ENCODE measurements around the gene QDPR.
"Not testable (repeated sequence)": the region's sequence is repeated elsewhere in the genome, so short reads cannot be mapped to it uniquely, and the experiment has no call there.

The QDPR gene

DNA sequence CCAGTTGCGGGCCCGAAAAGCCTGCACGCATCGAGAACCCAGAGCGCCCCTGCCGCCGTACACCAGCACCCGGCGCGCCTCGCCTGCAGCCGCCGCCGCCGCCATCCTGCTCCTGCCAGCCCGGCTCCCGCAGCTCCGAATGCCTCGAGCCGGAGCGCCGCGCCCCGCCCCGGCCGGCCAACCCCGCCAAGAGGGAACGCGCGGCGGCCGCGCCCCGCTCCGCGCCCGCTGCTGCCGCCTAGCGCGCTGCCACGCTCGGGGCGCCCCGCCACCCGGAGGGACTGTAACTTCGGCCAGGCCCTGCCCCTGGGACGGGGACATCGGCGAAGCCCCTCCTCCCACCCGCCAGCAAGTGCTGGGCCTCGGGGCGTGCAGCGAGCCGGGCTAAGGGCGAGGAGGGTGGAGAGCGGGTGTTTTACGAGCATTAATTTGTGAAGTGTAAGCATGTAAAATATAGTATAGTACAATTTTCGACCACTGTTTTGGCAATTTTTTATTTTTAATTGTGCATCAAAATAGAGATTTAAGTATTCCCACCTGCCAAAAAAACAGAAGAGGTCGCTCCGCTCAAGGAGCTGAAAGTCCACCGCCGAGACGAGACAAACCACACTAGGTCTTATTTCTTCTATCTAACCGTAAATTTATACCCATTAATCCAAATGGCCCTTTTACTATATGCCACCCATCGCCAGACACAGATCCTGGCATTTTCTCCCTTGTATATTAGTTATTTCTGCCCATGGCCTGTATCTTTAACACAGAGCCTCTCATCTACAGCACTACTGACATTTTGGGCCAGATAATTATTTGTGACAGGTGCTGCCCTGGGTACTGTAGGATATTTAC lies at the start of gene QDPR:
Gene QDPR (minus strand): TSS at position 141 of the 846 bp plus-strand sequence. CDS start 36 bp downstream, at position 105.
- DNase-seq (ENCODE audit: low spot score) = peak; percentile 52

DNA sequence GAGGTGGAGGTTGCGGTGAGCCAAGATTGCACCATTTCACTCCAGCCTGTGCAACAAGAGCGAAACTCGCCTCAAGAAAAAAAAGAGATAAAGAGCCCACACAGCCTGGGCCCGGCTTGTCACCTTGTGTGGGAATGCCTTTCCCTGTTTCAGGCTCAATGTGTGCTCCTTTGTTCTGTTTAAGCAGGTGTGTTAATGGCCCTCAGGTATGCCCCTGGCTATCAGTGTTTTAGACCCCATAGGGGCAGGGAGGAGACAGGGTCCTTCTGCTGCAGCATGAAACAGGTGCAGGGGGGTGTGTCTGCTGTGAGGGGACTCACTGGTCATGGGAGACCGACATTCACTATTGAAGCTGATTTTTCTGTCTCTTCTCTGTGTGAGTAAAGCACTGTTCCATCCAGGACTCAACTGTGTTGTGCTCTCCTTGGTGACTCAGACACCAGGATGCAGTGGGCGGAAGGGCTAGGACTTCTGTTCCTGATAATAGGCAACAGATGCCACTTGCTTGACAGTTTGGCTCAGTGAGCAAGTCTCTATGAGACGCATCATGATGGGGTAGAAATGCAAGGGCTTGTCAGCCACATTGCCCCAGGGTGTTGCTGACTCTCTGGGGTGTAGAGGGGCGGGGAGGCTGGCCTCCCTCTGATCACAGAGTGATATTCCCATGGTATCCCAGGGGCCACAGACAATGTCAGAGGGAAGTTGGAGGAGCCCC lies 49.5 kb upstream of the QDPR start:
- no peak for DNase-seq (ENCODE audit: low spot score)
- FAIRE-seq = no peak

More for the DNA sequence above, at the start of gene QDPR:
- no peak for FAIRE-seq

DNA sequence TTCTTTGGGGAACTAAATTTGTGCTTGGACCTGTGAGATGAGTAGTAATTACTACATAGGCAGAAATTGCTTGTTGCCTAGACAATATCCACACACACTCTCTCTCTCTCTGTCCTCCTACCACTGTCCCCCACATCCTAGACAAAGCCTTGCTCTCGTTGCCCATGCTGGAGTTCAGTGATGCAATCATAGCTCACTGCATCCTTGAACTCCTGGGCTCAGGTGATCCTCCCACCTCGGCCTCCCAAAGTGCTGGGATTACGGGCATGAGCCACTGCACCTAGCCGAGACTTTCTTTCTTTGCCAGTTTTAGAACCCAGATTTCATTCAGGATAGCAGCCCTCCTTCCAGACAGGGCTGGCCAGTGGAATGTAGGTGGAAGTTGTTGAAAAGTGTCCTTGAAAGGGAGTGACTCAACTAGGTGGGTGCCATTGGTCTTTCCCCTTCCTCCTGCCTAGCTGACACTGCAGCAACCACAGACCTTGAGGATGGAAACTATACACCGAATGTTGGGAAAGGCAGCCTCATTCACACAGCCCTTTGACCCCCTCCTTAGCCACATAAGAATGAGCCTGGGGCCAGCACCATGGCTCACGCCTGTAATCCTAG lies 48.3 kb upstream of the QDPR start:
- DNase-seq (ENCODE audit: low spot score) (no peak), FAIRE-seq (no peak)

DNA sequence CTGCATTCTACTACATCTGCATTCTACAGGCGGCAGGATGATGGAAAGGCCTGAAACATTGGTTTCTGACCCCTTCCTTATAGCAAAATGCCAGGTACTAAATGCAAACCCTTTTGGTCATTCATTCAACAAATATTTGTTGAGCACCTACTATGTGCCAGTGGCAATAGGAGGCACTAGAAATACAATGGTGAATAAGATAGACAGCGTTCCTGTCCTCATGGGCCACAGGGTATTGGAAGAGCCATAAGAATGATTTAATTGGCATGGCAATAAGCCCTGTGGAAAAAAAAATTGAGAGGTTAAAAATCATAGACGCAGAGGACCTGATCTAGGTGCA lies 47.8 kb upstream of the QDPR start:
- FAIRE-seq (no peak), DNase-seq (ENCODE audit: low spot score) (no peak)

DNA sequence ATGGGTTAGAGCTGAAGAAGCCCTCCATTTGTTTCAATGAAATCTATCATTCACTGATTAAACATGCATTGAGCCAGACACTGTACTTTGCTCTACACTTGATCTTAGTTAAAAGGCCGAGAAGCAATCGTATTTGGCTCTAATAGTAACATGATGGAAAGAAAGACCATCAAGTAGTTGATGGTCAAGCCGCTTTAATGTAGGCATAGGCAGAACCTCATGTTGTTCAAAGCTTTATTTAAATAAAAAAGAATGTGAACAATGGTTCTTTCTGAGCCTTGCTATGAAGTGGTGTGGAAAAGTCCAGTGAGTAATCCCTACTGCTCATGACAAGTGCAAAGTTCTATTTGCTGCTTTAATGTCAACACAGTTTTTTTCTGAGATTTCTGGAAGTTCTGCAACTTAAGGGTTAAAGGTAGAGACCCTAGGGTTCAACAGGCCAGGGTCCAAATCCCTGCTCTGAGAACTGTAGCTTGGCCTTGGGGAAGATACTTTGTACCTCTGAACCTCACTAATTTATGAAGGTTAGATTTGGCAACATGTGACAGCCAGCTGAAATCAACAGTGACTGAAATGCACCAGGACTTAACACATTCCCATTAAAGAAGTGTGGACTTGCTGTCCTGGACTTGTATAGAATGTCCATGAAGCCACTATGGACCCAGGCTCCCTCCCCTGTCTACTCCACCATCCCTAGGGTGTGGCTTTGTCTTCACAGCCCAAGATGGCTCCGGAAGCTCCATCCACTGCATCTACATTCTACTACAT lies 47.2 kb upstream of the QDPR start:
- FAIRE-seq (no peak), DNase-seq (ENCODE audit: low spot score) (no peak)

DNA sequence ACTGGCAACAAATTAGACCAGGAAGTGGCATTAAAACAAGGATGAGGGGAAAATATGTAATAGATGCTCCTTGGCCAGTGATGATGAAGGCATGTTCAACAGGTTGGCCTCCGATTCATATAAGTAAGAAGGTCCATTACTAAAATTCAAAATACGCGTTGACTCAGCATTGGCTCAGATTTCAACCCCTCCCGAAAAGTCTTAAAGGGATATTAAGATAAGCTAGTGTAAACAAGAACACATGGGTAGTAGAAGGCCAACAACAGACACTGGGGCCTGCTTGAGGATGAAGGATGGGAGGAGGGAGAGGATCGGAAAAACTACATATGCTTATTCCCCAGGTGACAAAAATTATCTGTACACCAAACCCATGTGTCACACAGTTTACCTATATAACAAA lies 46.0 kb upstream of the QDPR start:
- no peak for DNase-seq (ENCODE audit: low spot score)
- FAIRE-seq = no peak

DNA sequence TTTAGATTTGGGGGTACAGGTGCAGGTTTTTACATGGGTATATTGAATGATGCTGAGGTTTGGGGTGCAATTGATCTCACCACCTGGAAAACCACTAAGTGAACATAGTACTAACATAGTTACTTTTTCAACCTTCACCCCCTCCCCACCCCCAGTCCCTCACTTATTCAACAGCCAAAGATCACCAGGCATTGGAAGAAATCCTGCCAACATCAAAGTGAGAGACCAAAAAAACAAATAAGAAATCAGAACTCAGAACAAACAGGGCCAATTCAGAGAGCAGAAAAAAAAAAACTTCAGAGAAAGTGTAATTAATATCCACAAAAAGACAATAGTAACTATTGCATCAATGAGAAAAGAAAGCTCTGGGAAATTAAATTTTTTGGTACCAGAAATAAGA lies 44.6 kb upstream of the QDPR start:
- FAIRE-seq (no peak), DNase-seq (ENCODE audit: low spot score) (no peak)

DNA sequence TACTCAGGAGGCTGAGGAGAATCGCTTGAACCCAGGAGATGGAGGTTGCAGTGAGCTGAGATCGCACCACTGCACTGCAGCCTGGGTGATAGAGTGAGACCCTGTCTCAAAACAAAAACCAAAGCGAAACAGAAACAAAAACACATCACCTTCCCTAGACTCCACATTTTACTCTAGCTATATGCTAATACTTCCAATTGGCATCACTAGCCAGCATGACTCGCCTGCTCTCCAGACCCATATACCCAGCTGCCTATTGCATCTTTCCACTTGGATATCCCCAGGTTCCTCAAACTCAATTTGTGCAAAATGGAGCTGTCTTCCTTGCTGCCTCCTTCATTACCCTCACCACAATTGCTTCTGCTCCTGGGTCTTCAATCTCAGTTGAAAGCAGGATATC lies 42.7 kb upstream of the QDPR start:
- FAIRE-seq = no peak
- no peak for DNase-seq (ENCODE audit: low spot score)

DNA sequence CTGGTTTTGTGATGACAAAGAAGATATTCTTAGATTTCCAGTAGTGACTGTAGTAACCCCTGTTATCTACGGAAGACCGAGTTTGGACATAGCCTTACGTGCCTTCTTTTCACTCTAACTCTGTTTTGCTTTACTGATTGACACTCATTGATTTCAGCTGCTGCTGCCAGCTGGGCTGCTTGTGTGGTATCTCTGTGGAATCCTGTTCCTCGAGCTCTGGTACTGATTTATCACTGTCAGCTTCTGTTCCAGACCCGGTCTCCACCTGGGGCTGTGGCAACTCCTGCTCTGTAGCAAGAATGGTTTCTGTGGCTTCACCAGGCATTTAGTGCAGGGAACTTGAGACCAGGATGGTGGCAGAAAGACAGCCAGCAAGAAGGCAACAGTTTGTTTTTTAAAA lies 40.5 kb upstream of the QDPR start:
- FAIRE-seq (no peak), DNase-seq (ENCODE audit: low spot score) (no peak)

DNA sequence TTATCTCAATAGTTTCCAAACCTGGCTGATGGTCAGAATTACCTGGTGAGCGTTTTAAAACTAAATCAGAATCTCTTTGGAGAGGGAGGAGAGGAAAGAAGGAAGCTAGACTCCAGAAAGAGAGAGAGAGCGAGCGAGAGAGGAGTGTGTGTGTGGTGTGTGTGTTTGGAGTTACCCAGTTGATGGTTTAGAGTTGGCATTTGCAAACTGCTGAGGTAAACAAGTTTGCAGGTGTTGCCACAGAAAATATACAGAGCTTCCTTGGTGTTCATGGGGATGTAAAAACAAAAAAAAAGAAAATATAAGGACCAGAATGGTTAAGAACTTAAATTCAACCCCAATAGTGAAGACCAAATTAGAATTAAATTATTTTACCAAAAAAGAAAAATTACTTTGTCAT lies 38.7 kb upstream of the QDPR start:
- FAIRE-seq (no peak), DNase-seq (ENCODE audit: low spot score) (no peak)

DNA sequence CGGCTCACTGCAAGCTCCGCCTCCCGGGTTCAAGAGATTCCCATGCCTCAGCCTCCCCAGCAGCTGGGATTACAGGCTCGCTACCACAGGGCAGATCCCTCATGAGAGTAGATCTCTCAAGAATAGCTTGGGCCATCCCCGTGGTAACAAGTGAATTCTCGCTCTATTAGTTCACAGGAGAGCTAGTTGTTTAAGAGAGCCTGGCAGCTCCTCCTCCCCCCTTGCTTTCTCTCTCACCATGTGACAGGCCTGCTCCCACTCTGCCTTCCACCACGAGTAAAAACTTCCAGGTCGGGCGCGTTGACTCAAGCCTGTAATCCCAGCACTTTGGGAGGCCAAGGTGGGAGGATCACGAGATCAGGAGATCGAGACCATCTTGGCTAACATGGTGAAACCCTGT lies 34.8 kb upstream of the QDPR start:
- no peak for DNase-seq (ENCODE audit: low spot score)
- FAIRE-seq = no peak

DNA sequence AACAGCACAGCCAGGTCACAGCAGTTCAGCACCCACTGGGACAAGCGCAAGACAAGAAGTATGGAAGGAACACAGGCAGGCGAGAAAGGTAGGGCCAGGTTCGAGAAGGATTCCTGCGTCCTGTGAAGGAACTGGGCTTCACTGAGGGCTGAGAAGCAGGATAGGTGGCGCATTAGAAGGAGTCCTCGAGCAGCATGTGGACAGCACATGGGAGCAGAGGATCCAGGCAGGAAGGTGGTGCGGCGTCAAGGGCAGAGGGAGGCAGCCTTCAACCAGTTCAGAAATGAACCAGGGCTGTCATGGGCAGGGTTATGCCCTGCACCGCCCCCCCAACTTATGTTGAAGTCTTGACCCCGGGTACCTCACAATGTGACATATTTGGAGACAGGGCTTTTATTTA lies 34.3 kb upstream of the QDPR start:
- no peak for FAIRE-seq
- DNase-seq (ENCODE audit: low spot score) = no peak

DNA sequence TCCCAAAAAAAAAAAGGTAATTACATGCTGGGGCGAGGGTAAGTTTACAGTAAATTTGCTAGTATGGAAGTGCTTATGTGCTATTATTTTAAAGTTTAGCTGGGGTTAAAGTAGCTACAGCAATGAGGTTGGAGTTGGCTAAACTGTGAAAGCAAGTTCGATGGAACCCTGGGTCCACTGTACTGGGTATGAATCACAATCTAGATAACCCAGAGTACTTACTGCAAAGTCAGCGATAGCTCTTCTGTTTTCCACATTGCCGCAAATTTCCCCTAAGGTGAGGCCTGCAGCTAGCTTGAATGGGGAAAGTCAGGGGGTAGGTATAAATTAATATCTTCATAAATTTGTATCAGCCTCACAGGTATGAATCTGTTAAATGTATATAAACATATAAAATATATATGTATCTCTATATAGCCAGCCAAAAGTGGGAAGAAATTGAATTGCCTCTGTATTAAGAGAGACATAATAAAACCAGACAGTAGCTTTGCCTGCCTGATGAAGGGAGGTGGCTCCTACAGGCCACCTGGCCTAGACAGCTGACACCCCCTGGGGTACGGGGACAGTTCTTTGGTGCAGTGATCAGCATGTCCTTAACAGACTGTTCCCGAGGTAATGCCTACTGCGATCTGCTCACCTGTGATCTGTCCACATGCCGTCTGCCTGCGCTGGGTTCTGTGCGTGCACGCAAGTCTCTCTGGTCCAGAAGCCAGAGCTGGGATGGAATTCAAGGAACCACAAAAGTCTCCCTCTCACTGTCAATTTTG lies 33.7 kb upstream of the QDPR start:
- DNase-seq (ENCODE audit: low spot score) (no peak), FAIRE-seq (no peak)

DNA sequence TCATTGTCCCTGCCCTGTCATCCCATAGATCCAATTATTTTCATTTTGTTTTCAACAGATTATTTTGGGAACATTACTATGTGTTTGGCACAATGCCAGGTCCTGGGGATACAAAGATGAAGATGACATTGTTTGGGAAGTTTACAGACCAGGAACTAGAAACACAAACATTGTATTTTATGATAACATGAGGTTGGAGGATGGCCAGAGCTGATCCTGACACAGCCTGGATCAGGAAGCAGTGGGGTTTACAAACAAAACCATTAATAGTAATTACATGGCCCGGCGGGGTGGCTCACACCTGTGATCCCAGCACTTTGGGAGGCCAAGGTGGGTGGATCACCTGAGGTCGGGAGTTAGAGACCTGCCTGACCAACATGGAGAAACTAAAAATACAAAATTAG lies 32.9 kb upstream of the QDPR start:
- FAIRE-seq (no peak), DNase-seq (ENCODE audit: low spot score) (no peak)

DNA sequence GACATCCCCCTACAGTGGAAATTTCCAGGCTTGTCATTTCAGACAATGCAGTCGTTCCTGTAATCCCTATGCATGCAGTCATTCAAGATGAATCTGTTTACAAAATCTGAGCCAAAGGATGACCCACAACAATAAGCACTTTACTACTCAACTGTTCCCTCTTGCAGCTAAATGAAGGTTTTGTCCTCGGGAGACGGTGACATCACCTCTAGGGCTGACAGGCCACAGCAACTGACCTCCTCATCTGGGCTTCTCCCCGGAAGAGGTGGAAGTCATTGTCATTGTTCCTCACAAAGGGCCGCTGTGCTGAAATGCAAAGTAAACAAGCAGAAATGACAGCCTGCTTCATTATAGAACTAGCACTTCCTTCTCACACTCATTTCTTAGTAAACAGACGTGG lies 32.3 kb upstream of the QDPR start:
- FAIRE-seq (no peak), DNase-seq (ENCODE audit: low spot score) (no peak)

DNA sequence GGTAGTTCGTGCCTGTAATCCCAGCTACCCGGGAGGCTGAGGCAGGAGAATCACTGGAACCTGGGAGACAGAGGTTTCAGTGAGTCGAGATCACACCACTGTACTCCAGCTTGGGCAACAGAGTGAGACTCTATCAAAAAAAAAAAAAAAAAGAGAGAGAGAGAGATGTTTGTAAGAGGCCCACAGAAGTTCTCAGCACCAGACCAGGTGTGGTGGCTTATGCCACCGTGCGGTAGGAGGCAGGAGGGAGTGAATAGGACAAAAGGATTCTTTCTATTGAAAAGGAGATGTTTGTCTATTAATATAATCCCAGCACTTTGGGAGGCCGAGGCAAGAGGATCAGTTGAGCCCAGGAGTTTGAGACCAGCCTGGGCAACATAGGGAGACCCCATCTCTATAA lies 25.2 kb upstream of the QDPR start:
- not testable (repeated sequence) for DNase-seq (ENCODE audit: low spot score); FAIRE-seq

DNA sequence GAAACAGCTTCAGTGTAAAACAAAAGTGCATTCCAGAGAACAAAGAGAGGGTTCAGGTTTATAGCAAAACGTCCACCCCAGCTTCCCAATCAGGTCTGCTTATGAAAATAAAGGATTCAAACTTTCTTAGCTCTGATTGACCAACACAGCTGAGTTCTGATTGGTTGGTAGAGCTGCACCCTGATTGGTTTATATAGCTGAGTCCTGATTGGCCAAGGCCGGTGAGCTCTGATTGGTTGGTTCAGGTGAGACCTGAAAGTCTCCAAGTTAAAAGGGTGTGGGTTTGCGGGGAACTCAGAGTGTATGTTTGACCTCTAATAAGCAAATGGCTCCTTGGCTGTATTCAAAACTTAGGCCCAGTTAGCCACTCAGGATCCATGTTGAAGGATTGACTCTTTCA lies 24.0 kb upstream of the QDPR start:
- no peak for FAIRE-seq
- no peak for DNase-seq (ENCODE audit: low spot score)

DNA sequence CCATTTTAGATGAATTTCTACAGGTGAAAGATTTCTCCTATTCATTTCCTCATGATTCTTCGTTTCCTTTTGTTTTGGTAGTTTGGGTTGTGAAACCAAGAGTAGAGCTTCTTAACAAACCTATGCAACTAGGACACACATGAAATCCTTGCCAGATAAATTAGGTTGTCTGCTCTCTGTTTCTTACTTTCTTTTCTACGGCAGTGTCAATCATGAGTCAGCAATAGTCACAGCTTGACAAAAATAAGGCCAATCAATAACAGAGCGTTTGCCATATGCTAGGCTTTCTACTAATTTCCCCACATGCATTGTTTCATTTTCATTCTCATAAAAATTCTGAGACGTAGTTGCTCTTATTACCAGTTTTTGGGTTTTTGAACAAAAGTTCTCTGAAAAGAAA lies 23.4 kb upstream of the QDPR start:
- FAIRE-seq (no peak), DNase-seq (ENCODE audit: low spot score) (no peak)

DNA sequence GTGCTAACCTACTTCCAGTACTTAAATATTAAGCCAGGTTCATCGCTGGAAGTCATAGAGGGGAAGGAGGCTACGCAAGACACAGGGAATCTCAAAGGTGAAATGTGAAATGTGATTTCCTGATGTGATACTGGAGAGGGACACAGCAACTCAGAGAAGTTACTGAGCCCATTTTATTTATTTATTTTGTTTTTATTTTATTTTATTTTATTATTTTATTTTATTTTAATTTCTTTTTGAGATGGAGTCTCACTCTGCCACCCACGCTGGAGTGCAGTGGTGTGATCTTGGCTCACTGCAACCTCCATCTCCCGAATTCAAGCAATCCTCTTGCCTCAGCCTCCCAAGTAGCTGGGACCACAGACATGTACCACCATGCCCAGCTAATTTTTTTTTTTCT lies 22.8 kb upstream of the QDPR start:
- FAIRE-seq (no peak), DNase-seq (ENCODE audit: low spot score) (no peak)

DNA sequence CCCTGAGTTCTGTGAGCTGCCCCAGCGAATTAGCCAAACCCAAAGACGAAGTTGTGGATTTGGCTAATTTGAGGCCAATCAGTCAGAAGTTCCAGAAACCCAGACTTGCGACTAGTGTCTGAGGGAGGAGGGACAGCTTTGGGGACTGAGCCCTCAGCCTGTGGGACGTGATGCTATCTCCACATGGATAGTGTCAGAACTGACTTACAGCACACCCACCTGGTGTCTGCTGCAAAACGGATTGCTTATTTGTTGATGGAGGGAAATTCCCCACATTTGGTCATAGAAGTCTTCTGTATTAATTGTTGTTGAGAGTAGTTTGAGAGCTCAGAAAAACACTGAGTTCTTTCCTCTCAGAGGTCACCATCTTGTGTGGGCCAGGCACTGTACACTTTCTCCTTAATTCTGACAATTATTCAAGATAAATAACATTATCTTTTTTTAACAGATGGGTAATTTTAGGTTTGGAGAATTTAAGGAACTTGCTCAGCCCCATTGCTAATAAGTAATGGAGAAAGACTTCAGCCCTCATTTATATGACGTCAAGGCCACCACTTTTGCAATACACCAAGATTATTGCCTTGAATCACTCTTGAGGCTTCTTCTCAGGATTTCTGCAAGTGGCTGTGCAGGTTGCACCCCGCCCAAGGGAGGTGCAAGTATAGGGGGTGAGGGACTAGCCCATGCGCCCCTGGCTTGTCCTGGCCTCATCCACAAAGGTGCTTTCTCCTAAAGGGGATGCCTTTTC lies 19.8 kb upstream of the QDPR start:
- no peak for DNase-seq (ENCODE audit: low spot score)
- no peak for FAIRE-seq

All from RCC 7860 (cell line).